ENCODE measurements around the gene TRPC6.
"Not testable (repeated sequence)": the region's sequence is repeated elsewhere in the genome, so short reads cannot be mapped to it uniquely, and the experiment has no call there.

Gene TRPC6

GRCh38 chr11:101445761-101446160, 138.0 kb downstream of the TRPC6 start:
- no peak for DNase-seq (ENCODE audit: low read depth)
- H3K4me3 ChIP-seq (replicated peaks; ENCODE audit: low read depth, low read length), result no peak overlapping the region
- TF ChIP-seq CTCF (IDR thresholded peaks at IDR 0.05; ENCODE audit: low read length, missing control alignments), result no peak

DNA sequence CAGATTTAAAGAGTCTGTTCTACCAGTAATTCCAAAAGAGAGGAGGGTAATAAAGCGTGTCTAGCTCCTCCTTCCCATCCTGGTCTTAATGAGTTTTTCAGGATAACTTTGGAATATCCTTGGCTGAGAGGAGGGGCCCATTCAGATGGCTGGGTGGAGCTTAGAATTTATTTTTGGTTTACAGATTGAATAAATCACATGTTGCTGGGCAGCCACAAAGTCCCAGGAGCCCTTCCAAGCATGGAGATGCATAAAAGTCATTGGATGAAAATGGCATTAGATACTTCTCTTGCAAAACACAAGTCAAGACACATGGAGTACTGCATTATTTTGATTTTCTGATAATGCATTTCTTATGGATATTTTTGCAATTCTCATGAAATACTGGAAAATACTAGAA, 139.0 kb downstream of the TRPC6 start:
- no peak overlapping the region for H3K4me3 ChIP-seq (replicated peaks; ENCODE audit: low read depth, low read length)
- no peak for DNase-seq (ENCODE audit: low read depth)
- TF ChIP-seq CTCF (IDR thresholded peaks at IDR 0.05; ENCODE audit: low read length, missing control alignments), result no peak

- H3K4me3 ChIP-seq (replicated peaks; ENCODE audit: low read depth, low read length), result no peak overlapping the region
- TF ChIP-seq CTCF (IDR thresholded peaks at IDR 0.05; ENCODE audit: low read length, missing control alignments), result no peak
- DNase-seq (ENCODE audit: low read depth), result no peak
These were observed 139.6 kb downstream of the TRPC6 start for GRCh38 chr11:101444164-101444563.

DNA sequence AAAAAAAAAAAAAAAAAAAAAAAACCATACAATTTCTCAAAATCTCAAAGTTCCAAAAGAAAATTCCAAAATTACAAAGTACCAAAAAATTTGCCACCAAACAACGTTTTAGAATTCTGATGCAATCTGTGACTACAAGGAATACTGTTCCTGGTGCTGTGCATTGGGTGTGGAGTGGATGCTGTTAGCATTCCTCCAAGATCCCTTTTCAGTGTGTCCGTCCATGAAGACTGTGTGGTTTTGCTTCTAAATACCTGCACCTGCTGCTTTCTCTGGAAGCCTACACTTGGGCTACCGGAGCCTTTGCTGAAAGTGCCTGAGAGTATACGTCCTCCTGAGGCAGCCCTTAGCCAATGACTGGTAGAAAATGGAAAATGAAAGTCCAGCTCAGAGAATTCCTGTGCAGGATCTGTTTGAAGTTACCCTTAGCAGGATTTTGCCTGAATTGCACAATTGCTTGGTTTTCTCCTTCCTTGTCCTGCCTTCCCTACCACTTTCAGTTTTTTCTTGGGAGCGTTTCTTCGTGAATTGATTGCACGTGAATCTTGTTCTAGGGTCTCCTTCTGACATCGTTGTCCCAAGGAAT, 140.8 kb downstream of the TRPC6 start:
- TF ChIP-seq CTCF (IDR thresholded peaks at IDR 0.05; ENCODE audit: low read length, missing control alignments), result no peak
- H3K4me3 ChIP-seq (replicated peaks; ENCODE audit: low read depth, low read length), result no peak overlapping the region
- DNase-seq (ENCODE audit: low read depth), result no peak

DNA sequence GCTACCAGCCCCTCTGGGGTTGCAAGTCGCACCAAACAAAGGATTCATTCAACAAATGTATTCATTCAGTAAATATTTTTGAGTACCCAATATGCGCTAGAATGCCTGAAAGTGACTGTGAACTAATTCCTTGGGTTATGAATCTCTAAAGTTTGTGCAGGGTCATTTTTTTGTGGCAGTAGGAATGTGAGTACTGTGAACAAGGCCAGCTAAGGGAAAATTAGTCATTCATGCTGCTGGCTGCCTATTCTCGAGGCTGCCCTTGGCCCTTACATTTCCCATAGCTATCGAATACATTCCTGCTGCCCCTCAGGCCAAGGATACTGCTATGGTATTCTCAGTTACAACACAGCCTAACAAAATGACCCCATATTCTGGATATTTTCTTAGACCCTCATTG, 141.6 kb downstream of the TRPC6 start:
- peak; percentile 52 for DNase-seq (ENCODE audit: low read depth)
- H3K4me3 ChIP-seq (replicated peaks; ENCODE audit: low read depth, low read length), result no peak overlapping the region
- TF ChIP-seq CTCF (IDR thresholded peaks at IDR 0.05; ENCODE audit: low read length, missing control alignments), result no peak

DNA sequence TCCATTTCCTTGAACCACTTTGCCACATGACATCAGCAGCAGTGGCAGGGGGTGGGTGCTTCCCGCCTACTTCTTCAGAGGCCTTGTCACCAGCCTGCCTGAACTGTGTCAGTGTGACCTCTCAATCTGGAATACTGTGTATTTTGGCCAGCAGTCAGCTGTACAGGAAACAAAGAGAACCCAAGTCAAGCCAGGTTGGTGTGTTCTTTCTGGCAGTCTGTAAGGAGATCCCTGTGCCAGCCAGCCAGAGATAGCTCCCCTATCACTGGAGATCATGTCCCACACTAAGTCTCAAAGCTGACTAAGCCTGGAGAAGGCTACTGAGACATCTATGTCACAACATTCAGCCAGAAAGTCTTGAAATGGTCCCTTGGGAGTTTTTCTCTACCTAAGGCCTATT, 142.1 kb downstream of the TRPC6 start:
- TF ChIP-seq CTCF (IDR thresholded peaks at IDR 0.05; ENCODE audit: low read length, missing control alignments), result no peak
- H3K4me3 ChIP-seq (replicated peaks; ENCODE audit: low read depth, low read length), result no peak overlapping the region
- DNase-seq (ENCODE audit: low read depth), result no peak

DNA sequence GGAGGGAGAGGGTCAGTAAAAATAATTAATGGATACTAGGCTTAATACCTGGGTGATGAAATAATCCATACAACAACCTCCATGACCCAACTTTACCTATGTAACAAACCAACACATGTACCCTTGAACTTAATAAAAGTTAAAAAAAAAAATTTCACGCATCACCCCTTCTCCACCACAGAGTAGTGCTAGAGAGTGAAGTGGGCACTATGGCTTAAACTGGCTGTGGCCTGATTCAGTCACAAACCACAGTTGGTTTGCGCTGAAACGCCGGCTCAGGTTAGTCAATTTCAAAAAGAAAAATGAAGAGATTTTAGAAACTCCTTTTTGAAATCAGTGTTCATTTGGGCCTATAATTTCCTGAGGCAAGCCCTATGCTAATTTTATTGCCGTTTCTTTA, 144.3 kb downstream of the TRPC6 start:
- DNase-seq (ENCODE audit: low read depth), result no peak
- TF ChIP-seq CTCF (IDR thresholded peaks at IDR 0.05; ENCODE audit: low read length, missing control alignments), result no peak
- H3K4me3 ChIP-seq (replicated peaks; ENCODE audit: low read depth, low read length), result no peak overlapping the region

GRCh38 chr11:101438708-101439107, 145.1 kb downstream of the TRPC6 start:
- H3K4me3 ChIP-seq (replicated peaks; ENCODE audit: low read depth, low read length); DNase-seq (ENCODE audit: low read depth): not testable (repeated sequence)
